HepG2 (cell line): ENCODE data around the gene ZNF22. TPM values are rescaled to one million over a fixed set of nuclear protein-coding genes. Genes with fewer than 3 reads are reported as not detected.

Source experiments
- ATF7 ChIP-seq, 2 experiments: fragments of 450-650 bp in 1 of 2; sonication (generic) in 1 of 2; formaldehyde crosslinking in 1 of 2; IDR thresholded peaks; 2 replicates each; pipeline versions ENCODE4 v1.4.0 to v1.6.1; 2016 to 2020; ENCODE audit warnings: antibody characterized with exemption in 1 of 2, mild to moderate bottlenecking in 1 of 2, missing genetic modification reagents in 1 of 2
- CEBPB ChIP-seq: IDR thresholded peaks from 2 replicates; pipeline ENCODE4 v1.6.1; 2011; ENCODE audit warnings: low read depth, low read length, improper control_type of control experiment, borderline replicate concordance
- CREB1 ChIP-seq, 2 experiments: fragments of 450-650 bp in 1 of 2; IDR thresholded peaks; 2 replicates each; pipeline ENCODE4 v1.6.1; 2016 to 2017; ENCODE audit warnings: control low read depth in 1 of 2, mild to moderate bottlenecking in 1 of 2, missing compliant biosample characterization in 1 of 2, missing genetic modification characterization in 1 of 2
- EHMT2 ChIP-seq: fragments of 200-600 bp; sonication (generic); IDR thresholded peaks from 2 replicates; pipeline ENCODE4 v1.7.0; 2017; ENCODE audit warnings: antibody characterized with exemption, low read depth, low read length, borderline replicate concordance
- FOXK2 ChIP-seq: fragments of 450-650 bp; IDR thresholded peaks from 2 replicates; pipeline ENCODE4 v1.6.1; 2016
- GZF1 ChIP-seq: sonication (generic); formaldehyde crosslinking; IDR thresholded peaks from 2 replicates; pipeline ENCODE4 v1.5.1; 2020; ENCODE audit warnings: mild to moderate bottlenecking, missing genetic modification reagents
- KLF15 ChIP-seq: sonication (generic); formaldehyde crosslinking; IDR thresholded peaks from 2 replicates; pipeline ENCODE4 v1.8.1; 2023; ENCODE audit warnings: borderline replicate concordance, mild to moderate bottlenecking, inconsistent platforms, missing genetic modification reagents, mixed read lengths
- RFXAP ChIP-seq: sonication (generic); formaldehyde crosslinking; IDR thresholded peaks from 2 replicates; pipeline ENCODE4 v1.4.0; 2020; ENCODE audit warnings: missing genetic modification reagents, borderline replicate concordance
- RORA ChIP-seq: sonication (generic); formaldehyde crosslinking; IDR thresholded peaks from 2 replicates; pipeline ENCODE4 v1.5.0; 2020; ENCODE audit warnings: mild to moderate bottlenecking, missing genetic modification reagents, moderate library complexity
- SAP130 ChIP-seq: IDR thresholded peaks from 2 replicates; pipeline ENCODE4 v1.6.1; 2016; ENCODE audit warnings: low read depth
- SCMH1 ChIP-seq: sonication (generic); formaldehyde crosslinking; IDR thresholded peaks from 2 replicates; pipeline ENCODE4 v1.9.0; 2021; ENCODE audit warnings: missing genetic modification reagents, mild to moderate bottlenecking, borderline replicate concordance
- SMARCE1 ChIP-seq: fragments of 450-650 bp; IDR thresholded peaks from 2 replicates; pipeline ENCODE4 v1.6.1; 2017; ENCODE audit warnings: borderline replicate concordance
- ZNF350 ChIP-seq: sonication (generic); formaldehyde crosslinking; IDR thresholded peaks from 2 replicates; pipeline ENCODE4 v1.4.0; 2020; ENCODE audit warnings: mild to moderate bottlenecking, low read depth, missing genetic modification reagents, borderline replicate concordance
- ZNF567 ChIP-seq: sonication (generic); formaldehyde crosslinking; IDR thresholded peaks from 2 replicates; pipeline ENCODE4 v1.8.1; 2023; ENCODE audit warnings: mild to moderate bottlenecking, missing genetic modification reagents, borderline replicate concordance
- ZNF589 ChIP-seq: sonication (generic); formaldehyde crosslinking; conservative IDR thresholded peaks from 2 replicates; pipeline ENCODE4 v1.8.0; 2022; ENCODE audit warnings: mild to moderate bottlenecking, moderate library complexity, missing genetic modification reagents
- ZNF747 ChIP-seq: sonication (generic); formaldehyde crosslinking; IDR thresholded peaks from 2 replicates; pipeline ENCODE4 v1.8.1; 2023; ENCODE audit warnings: missing genetic modification reagents, mild to moderate bottlenecking, borderline replicate concordance
- polyA plus RNA-seq, 8 experiments: library from polyadenylated mRNA; depleted of rRNA in 3 of 8; stranded (reverse) in 7 of 8; unstranded in 1 of 8; fragments of >200 nt; fragmentation: Illumina TruSeq in 4 of 8; extraction: Trizol in 4 of 8; gene quantifications; 2 replicates each; pipeline versions ENCODE4 v1.2.1 to v1.2.3, GENCODE V29; 2011 to 2016; ENCODE audit warnings: low read depth in 4 of 8, missing spikeins in 1 of 8, mixed read lengths in 1 of 8; ENCODE audit not compliant: insufficient read depth in 1 of 8
- total RNA-seq, 5 experiments: library from RNA; depleted of rRNA; stranded (reverse); fragments of >200 nt; fragmentation: Illumina TruSeq; extraction: Trizol; gene quantifications; 2 replicates each; pipeline ENCODE4 v1.2.3, GENCODE V29; 2016; ENCODE audit warnings: low read depth in 1 of 5
- TF ChIP-seq, protein P1 (sequence below): sonication (generic); formaldehyde crosslinking; IDR thresholded peaks from 2 replicates; pipeline ENCODE4 v1.8.0; 2022; ENCODE audit warnings: mild to moderate bottlenecking, missing genetic modification reagents, borderline replicate concordance
- TF ChIP-seq, protein P2 (sequence below): sonication (generic); formaldehyde crosslinking; IDR thresholded peaks from 2 replicates; pipeline ENCODE4 v1.5.0; 2020; ENCODE audit warnings: mild to moderate bottlenecking, missing genetic modification reagents
- TF ChIP-seq, protein P3 (sequence below): sonication (generic); formaldehyde crosslinking; conservative IDR thresholded peaks from 2 replicates; pipeline ENCODE4 v1.4.0; 2020; ENCODE audit warnings: mild to moderate bottlenecking, missing genetic modification reagents, moderate library complexity
- TF ChIP-seq, protein P4 (sequence below): IDR thresholded peaks from 2 replicates; pipeline ENCODE4 v1.6.1; 2016

The ZNF22 gene
- total and polyA plus RNA-seq, 2 of the 13 experiments (the other 11 are each of a cell fraction or from before 2014, with no cell fraction given): 0.40 to 1.3 TPM

DNA sequence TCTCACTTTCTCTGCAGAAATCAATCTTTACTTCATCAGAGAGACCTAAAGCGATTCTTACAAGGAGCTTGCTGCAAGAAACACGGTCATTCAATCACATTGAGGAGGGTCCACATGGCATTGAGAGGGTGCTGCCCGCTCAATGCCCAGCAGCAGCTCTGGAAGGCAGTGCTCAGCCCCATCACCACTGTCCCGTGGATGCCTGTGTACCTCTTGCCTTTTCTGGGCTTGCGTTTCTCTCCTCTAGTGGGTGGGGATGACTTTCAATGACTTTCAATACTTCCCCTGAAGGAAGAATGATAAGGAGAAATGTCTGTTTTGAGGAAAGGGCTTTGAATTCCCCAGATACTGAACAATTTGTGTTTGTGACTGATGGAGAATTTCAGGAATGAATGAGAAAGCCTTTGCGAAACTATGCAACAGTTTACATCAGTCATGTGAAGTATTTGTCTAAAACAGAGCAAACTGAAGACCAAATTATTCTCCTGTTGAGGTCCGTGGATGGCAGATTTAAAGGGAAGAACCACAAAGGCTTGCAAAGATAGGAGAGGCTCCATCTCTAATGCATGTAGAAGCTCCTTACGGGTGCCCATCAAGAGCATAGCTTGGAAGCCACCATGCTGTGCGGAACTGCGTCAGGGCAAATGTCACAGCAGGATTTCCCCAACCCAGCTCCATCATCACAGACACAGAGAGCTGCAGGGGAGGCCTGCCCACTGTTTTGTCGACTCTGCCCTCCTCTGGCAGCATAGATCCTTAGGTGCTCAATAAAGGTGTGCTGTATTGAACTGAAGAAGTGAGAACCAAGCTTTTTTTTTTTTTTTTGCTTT, 6.6 kb upstream of the ZNF22 start (continued):
- TF ChIP-seq CREB1 (IDR thresholded peaks at IDR 0.05) (no peak), CREB1 (CRISPR knock-in tag; IDR thresholded peaks at IDR 0.05) (no peak), KLF15 (no peak), GZF1 (CRISPR knock-in tag) (no peak), SMARCE1 (no peak), RORA (CRISPR knock-in tag) (no peak), ZNF589 (no peak), EHMT2 (no peak), ZNF350 (CRISPR knock-in tag) (no peak), FOXK2 (no peak), SCMH1 (no peak), ATF7 (IDR thresholded peaks at IDR 0.05) (no peak), ATF7 (CRISPR knock-in tag; IDR thresholded peaks at IDR 0.05) (no peak), RFXAP (CRISPR knock-in tag) (no peak), CEBPB (peak; percentile 73; the same call in 1 of the 2 replicates), ZNF567 (CRISPR knock-in tag) (no peak), SAP130 (CRISPR knock-in tag) (peak; percentile 24; the same call in 1 of the 2 replicates), ZNF747 (CRISPR knock-in tag) (no peak)
- TF ChIP-seq, protein P1, sequence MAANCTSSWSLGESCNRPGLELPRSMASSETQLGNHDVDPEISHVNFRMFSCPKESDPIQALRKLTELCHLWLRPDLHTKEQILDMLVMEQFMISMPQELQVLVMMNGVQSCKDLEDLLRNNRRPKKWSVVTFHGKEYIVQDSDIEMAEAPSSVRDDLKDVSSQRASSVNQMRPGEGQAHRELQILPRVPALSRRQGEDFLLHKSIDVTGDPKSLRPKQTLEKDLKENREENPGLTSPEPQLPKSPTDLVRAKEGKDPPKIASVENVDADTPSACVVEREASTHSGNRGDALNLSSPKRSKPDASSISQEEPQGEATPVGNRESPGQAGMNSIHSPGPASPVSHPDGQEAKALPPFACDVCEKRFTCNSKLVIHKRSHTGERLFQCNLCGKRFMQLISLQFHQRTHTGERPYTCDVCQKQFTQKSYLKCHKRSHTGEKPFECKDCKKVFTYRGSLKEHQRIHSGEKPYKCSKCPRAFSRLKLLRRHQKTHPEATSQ (CRISPR knock-in tag): no peak
- TF ChIP-seq, protein P2, sequence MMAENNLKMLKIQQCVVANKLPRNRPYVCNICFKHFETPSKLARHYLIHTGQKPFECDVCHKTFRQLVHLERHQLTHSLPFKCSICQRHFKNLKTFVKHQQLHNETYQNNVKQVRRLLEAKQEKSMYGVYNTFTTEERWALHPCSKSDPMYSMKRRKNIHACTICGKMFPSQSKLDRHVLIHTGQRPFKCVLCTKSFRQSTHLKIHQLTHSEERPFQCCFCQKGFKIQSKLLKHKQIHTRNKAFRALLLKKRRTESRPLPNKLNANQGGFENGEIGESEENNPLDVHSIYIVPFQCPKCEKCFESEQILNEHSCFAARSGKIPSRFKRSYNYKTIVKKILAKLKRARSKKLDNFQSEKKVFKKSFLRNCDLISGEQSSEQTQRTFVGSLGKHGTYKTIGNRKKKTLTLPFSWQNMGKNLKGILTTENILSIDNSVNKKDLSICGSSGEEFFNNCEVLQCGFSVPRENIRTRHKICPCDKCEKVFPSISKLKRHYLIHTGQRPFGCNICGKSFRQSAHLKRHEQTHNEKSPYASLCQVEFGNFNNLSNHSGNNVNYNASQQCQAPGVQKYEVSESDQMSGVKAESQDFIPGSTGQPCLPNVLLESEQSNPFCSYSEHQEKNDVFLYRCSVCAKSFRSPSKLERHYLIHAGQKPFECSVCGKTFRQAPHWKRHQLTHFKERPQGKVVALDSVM (CRISPR knock-in tag): no peak
- TF ChIP-seq, protein P3, sequence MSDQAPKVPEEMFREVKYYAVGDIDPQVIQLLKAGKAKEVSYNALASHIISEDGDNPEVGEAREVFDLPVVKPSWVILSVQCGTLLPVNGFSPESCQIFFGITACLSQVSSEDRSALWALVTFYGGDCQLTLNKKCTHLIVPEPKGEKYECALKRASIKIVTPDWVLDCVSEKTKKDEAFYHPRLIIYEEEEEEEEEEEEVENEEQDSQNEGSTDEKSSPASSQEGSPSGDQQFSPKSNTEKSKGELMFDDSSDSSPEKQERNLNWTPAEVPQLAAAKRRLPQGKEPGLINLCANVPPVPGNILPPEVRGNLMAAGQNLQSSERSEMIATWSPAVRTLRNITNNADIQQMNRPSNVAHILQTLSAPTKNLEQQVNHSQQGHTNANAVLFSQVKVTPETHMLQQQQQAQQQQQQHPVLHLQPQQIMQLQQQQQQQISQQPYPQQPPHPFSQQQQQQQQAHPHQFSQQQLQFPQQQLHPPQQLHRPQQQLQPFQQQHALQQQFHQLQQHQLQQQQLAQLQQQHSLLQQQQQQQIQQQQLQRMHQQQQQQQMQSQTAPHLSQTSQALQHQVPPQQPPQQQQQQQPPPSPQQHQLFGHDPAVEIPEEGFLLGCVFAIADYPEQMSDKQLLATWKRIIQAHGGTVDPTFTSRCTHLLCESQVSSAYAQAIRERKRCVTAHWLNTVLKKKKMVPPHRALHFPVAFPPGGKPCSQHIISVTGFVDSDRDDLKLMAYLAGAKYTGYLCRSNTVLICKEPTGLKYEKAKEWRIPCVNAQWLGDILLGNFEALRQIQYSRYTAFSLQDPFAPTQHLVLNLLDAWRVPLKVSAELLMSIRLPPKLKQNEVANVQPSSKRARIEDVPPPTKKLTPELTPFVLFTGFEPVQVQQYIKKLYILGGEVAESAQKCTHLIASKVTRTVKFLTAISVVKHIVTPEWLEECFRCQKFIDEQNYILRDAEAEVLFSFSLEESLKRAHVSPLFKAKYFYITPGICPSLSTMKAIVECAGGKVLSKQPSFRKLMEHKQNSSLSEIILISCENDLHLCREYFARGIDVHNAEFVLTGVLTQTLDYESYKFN: peak; percentile 23; the same call in 1 of the 2 replicates
- TF ChIP-seq, protein P4, sequence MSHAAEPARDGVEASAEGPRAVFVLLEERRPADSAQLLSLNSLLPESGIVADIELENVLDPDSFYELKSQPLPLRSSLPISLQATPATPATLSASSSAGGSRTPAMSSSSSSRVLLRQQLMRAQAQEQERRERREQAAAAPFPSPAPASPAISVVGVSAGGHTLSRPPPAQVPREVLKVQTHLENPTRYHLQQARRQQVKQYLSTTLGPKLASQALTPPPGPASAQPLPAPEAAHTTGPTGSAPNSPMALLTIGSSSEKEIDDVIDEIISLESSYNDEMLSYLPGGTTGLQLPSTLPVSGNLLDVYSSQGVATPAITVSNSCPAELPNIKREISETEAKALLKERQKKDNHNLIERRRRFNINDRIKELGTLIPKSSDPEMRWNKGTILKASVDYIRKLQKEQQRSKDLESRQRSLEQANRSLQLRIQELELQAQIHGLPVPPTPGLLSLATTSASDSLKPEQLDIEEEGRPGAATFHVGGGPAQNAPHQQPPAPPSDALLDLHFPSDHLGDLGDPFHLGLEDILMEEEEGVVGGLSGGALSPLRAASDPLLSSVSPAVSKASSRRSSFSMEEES: 0 out of 2 replicates have a peak, but pooled peaks have one; percentile 39
